Measurements from ENCODE around the gene CYBA.

CYBA gene

DNA sequence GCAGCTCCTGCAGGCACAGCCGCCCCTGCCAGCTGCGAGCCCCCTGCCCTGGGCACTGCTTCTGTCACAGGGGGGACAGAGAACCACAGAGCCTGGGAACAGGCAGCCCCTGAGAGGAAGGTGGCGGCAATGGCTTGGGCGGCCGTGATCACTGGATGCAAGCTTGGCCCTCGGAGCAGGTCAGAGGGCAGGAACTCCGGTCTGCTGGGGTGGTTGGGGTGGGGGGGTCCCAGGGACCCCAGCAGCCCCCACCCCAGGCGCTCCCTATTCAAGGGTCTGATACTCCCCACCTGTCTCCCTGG, 1.9 kb upstream of the CYBA start:
- no peaks in the 10 kb centered on the region for H3K27me3 Mint-ChIP-seq
- peaks cover 65% of the 10 kb centered on the region for H3K36me3 Mint-ChIP-seq (ENCODE audit: insufficient read depth)
- H3K9me3 Mint-ChIP-seq: no peaks in the 10 kb centered on the region
- no peak for DNase-seq
- peak overlapping the region in 1 of 2 donors; percentile 19 for H3K4me3 Mint-ChIP-seq
- H3K27ac Mint-ChIP-seq: peak overlapping the region in 1 of 2 donors; percentile 79
- H3K4me1 Mint-ChIP-seq (ENCODE audit: low read depth in 2 of 2): peaks cover 13 to 23% of the 10 kb centered on the region in 2 donors
- ATAC-seq (replicated peaks): no peak

DNA sequence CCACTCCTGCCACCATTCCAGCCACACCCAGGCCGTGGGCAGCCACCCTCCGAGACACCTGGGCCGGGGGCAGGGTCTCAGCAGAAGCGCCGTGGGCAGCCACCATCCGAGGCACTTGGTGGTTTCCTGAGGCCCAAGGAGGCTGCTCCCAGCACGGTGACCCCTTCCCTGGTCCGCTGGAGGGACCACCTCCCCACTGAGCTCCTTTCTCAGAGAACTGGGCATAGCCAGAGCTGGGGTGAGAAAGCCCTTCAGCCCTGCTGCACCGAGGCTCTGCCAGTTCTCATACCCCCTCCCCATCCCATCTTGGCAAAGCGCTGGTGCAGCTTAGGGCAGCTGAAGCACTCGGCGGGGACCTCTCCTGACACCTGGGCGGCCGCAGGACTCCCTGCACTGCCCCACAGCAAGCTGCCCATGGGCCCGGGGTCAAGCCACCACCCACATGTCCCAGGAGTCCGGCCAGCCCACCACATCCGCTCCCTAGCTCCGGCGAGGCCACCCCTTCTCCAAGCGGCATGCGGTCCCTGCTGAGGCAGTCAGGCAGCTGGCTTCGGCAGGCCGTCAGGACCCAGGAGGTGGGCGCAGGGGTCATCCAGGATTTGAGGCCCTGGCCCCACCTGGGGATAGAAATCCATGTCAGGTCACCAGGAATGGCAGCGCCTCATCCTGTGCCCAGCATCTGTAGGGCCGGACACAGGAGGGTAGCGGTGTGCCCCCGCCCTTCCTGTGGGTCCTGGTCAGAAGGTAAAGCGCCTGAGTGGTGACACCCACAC, 1.3 kb upstream of the CYBA start:
- Mint-ChIP-seq H3K4me1 (ENCODE audit: low read depth in 2 of 2) (peaks cover 13 to 23% of the 10 kb centered on the region in 2 donors), H3K4me3 (peak overlapping the region; percentile 89), H3K9me3 (no peaks in the 10 kb centered on the region), H3K27ac (peak overlapping the region; percentile 92 to 97), H3K27me3 (no peaks in the 10 kb centered on the region), H3K36me3 (ENCODE audit: insufficient read depth) (peaks cover 66% of the 10 kb centered on the region)
- DNase-seq: no peak
- ATAC-seq (replicated peaks): no peak

DNA sequence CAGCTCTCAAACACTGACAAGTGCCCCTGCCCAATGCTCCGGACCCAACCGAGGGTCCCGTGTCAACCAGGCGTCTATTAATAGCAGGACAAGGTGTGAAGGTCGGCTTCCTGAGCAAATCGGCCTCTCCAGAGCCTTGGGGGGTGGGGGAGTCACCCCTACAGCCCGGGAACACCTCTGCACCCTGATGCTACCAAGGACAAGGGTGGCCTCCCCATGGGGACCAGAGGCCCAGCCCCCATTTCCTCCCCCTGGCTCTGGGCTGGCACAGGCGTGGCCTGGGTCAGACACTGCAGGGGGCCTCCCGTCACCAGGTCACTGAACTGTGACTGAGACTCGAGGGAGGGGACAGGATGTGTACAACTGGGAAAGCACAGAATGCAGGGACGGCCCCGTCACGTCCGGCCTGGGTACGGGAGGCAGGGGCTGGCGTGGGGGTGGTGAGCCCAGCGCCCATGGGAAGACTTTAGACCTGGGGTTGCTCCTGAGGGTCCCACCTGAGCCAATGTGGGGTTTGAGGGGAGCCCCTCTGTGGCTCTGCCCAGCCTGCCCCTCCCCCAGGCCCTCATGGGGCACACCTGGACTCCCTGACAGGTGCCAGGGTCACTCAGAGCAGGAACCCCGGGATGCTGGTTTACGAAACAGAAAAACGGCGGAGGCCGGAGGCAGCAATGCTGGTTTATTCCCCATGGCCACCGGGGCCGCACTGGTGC, 579 bp upstream of the CYBA start:
- peak; percentile 76 for ATAC-seq (replicated peaks)
- peak overlapping the region; percentile 89 for H3K4me3 Mint-ChIP-seq
- peaks cover 13 to 23% of the 10 kb centered on the region in 2 donors for H3K4me1 Mint-ChIP-seq (ENCODE audit: low read depth in 2 of 2)

DNA sequence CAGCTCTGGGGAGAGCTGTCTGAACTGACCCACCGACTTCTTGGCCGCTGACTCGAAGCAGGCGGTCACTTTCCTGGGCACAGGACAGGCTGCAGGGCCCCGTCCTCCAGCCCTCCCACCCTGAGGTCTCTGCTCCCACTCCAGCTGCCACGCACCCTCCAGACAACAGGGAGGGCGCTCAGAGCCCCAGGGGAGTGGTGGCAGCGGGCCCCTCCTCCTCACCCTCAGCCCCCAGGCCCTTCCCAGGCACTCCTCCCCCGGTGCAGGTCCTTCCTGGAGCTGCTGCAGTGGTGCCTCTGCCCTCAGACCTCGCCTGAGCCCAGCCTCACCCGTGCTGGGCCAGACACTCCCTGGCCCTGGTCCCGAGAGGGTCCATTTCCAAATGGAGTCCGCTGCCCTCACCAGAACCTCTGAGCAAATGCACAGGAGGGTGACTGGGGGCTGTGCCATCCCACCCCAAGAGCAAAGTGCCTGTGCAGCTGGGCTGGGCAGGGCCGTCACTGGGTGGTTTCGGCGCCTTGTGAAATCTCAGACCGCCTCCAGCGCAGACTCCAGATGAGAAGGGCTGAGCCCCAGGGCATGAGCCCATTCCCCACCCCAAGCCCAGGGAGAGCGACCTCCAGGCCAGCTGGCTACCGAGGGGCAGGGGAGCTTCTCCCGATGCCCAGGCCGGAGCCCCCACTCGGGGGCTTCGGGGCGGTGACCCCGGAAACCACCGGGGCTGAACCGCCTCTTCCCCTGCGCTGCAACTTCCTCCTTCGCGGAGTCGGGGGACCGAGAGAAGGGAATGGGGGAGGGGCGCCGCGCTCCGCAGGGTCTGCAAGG, 717 bp downstream of the CYBA start:
- Mint-ChIP-seq H3K27me3 (no peaks in the 10 kb centered on the region), H3K4me3 (peak overlapping the region; percentile 89), H3K9me3 (no peaks in the 10 kb centered on the region), H3K36me3 (ENCODE audit: insufficient read depth) (peaks cover 69% of the 10 kb centered on the region), H3K27ac (peak overlapping the region; percentile 92 to 97), H3K4me1 (ENCODE audit: low read depth in 2 of 2) (peaks cover 15 to 25% of the 10 kb centered on the region in 2 donors)
- ATAC-seq (replicated peaks): peak; percentile 22
- DNase-seq: peak; percentile 45 to 52 (median 51)

More for the DNA sequence above, 579 bp upstream of the CYBA start:
- no peaks in the 10 kb centered on the region for H3K9me3 Mint-ChIP-seq
- peak; percentile 75 to 81 (median 80) for DNase-seq
- no peaks in the 10 kb centered on the region for H3K27me3 Mint-ChIP-seq
- peaks cover 70% of the 10 kb centered on the region for H3K36me3 Mint-ChIP-seq (ENCODE audit: insufficient read depth)
- H3K27ac Mint-ChIP-seq: peak overlapping the region; percentile 92 to 97

DNA sequence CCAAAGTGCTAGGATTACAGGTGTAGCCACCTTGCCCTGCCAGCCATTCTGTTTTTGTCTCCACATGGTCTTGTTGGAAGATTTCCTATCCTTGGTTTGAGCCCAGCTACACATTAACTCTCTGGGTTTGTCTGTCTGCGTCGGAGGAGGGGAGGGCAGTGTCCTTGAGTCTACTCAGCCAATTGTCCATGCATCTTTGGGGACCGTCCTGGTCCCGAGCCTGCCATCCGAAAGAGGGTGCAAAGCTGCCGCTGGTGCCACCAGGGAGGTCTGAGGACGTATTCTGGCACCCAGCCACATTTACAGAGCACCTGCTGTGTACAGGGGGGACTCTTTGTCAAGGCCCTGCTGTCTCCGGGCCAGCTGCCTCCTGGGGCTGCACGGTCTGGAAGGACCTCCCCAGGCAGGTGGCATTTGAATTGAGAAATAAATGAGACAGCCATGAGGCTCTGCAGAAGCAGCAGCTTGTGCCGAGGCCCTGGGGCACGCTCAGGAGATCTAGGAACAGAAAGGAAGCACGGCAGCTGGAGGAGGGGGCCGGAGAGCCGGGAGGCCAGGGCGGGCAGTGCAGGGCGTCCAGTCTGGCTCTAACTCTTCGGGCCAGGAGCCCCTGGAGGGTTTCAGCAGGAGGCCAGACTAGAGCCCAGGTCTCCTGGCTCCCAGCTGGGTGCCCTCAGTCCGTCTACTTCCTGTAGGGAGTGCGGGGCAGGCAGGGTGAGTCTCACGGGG, 1.5 kb downstream of the CYBA start:
- Mint-ChIP-seq H3K27me3 (no peaks in the 10 kb centered on the region), H3K4me1 (ENCODE audit: low read depth in 2 of 2) (peaks cover 23 to 24% of the 10 kb centered on the region in 2 donors), H3K27ac (peak overlapping the region; percentile 41 to 97), H3K36me3 (ENCODE audit: insufficient read depth) (peaks cover 69% of the 10 kb centered on the region), H3K9me3 (no peaks in the 10 kb centered on the region), H3K4me3 (peak overlapping the region; percentile 89)
- DNase-seq (no peak), ATAC-seq (replicated peaks) (no peak)

DNA sequence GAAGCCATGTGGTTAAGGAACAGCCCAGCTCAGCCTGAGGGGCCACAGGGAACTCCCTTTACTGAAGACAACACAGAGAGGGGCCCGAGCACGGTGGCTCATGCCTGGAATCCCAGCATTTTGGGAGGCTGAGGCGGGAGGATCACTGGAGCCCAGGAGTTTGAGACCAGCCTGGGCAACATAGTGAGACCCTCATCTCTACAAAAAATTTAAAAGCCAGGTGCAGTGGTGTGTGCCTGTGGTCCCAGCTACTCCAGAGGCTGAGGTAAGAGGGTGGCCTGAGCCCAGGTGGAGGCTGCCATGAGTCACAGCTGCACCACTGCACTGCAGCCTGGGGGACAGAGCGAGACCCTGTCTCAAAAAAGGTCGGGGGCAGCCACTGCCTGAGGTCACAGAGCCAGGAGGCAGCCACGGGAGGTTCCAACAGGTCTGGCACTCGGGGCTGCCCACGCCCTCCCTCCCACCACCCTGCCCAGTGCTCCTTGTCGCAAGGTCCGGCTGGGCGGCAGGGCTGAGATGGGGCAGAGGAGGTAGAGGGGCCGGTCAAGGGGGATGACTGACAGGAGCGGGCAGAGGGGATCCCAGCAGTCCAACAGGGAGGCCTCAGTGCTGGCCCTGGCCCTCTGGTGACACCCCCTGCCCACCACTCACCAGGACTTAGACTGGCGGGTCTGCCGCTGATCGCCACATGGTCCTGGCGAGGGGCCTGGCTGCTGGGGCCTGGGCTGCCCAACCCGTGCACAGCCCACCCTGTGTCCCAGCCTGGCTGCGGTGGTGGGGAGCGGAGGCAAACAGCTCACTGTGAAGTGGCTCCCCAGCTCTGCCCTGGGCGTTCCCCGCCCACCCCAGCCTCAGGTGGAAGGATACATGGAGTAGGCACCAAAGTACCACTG, 3.4 kb downstream of the CYBA start:
- no peaks in the 10 kb centered on the region for H3K9me3 Mint-ChIP-seq
- peaks cover 20 to 24% of the 10 kb centered on the region in 2 donors for H3K4me1 Mint-ChIP-seq (ENCODE audit: low read depth in 2 of 2)
- peak overlapping the region in 1 of 2 donors; percentile 77 for H3K27ac Mint-ChIP-seq
- H3K36me3 Mint-ChIP-seq (ENCODE audit: insufficient read depth): peaks cover 69% of the 10 kb centered on the region
- DNase-seq: no peak
- no peak overlapping the region for H3K4me3 Mint-ChIP-seq
- ATAC-seq (replicated peaks): no peak
- no peaks in the 10 kb centered on the region for H3K27me3 Mint-ChIP-seq

DNA sequence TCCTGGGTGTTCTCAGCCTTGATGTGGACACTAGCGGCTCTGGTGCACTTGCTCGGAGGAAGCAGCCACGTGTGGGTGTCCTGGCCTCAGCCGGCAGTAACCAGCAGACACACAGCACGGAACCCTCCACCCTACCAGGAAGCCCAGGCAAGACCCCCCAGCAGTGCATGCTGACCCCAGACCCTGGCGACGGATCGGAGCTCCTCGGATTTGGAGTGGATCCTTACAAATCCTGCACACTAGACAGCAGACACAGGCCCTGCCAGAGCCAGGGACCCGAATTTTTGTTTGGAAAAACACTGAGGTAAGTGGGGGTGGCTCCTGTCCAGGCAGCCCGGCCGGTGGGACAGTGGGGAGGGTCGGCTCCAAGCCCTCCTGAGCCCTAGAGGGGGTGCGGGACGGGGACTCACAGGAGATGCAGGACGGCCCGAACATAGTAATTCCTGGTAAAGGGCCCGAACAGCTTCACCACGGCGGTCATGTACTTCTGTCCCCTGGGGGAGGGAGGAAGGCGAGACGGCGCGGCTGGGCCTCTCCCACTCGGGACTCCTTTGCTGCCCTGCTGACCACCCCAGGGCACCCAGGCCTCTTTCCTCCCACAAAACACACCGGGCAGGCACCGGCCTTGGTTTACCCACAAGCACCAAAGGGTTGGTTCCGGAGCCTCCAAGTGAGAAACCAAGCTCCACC, 4.4 kb downstream of the CYBA start:
- Mint-ChIP-seq H3K9me3 (no peaks in the 10 kb centered on the region), H3K27ac (peak overlapping the region in 1 of 2 donors; percentile 77), H3K36me3 (ENCODE audit: insufficient read depth) (peaks cover 78% of the 10 kb centered on the region), H3K27me3 (no peaks in the 10 kb centered on the region), H3K4me3 (no peak overlapping the region), H3K4me1 (ENCODE audit: low read depth in 2 of 2) (peaks cover 25 to 29% of the 10 kb centered on the region in 2 donors)
- DNase-seq (no peak), ATAC-seq (replicated peaks) (no peak)

DNA sequence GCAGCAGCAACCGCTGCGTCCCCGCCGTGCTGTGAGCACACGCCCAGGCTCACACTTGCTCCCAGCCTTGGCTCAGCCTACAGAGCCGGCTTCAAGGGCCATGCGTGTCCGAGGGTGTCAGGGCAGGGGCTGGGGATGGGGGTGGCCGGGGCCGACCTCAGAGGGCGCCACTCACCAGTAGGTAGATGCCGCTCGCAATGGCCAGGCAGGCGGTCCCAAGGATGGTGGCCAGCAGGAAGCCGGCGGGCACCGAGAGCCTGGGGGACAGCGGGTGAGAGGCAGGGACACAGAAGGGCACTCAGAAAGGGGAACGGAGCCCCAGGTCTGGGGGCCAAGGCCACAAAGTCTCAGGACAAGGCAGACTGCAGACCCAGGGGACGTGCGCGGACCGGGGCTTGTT, 4.9 kb downstream of the CYBA start:
- H3K27me3 Mint-ChIP-seq: no peaks in the 10 kb centered on the region
- H3K27ac Mint-ChIP-seq: no peak overlapping the region
- no peak for ATAC-seq (replicated peaks)
- H3K9me3 Mint-ChIP-seq: no peaks in the 10 kb centered on the region
- H3K4me1 Mint-ChIP-seq (ENCODE audit: low read depth in 2 of 2): peaks cover 21 to 24% of the 10 kb centered on the region in 2 donors
- DNase-seq: no peak
- peaks cover 77% of the 10 kb centered on the region for H3K36me3 Mint-ChIP-seq (ENCODE audit: insufficient read depth)
- no peak overlapping the region for H3K4me3 Mint-ChIP-seq

DNA sequence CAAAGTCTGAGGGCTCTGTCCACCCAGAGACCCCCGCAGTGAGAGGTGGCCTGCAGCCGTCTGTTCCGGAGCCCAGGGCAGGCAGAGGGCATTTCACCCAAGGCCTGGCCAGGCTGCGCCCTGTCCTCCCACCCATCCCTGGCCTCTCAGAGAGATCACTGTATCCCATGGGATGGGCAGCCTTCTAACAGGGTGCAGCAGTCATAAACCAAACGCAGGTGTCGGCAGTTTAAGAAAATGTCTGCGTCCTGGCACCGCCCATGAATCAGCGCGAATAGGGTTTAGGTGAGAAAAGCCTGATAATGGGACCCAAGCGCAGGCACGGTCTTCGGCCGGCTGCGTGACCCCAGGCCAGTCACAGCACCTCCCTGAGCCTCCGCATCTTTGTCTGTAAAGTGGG, 5.4 kb downstream of the CYBA start:
- DNase-seq (no peak), ATAC-seq (replicated peaks) (no peak)
- Mint-ChIP-seq H3K9me3 (no peaks in the 10 kb centered on the region), H3K27ac (peak overlapping the region; percentile 58 to 80), H3K27me3 (peaks cover 0 to 2% of the 10 kb centered on the region in 2 donors), H3K4me3 (no peak overlapping the region), H3K4me1 (ENCODE audit: low read depth in 2 of 2) (peaks cover 24 to 27% of the 10 kb centered on the region in 2 donors), H3K36me3 (ENCODE audit: insufficient read depth) (peaks cover 75% of the 10 kb centered on the region)

DNA sequence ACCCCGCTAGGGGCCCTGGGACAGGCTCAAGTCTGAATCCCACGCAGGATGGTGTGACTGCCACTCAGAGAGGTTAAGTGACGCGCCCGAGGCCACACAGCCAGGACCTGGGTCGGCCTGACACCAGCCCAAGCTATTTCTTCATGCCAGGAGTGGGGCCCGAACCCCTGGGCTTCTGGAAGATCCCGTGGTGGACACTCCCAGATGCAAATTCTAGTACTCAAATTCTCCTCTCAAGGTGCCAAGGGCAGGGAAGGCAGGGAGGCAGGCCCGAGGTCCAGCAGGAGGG, 7.3 kb downstream of the CYBA start:
- peaks cover 0 to 9% of the 10 kb centered on the region in 2 donors for H3K27me3 Mint-ChIP-seq
- H3K36me3 Mint-ChIP-seq (ENCODE audit: insufficient read depth): peaks cover 63% of the 10 kb centered on the region
- peak overlapping the region in 1 of 2 donors; percentile 13 for H3K27ac Mint-ChIP-seq
- no peak overlapping the region for H3K4me3 Mint-ChIP-seq
- DNase-seq (no peak), ATAC-seq (replicated peaks) (no peak)
- no peaks in the 10 kb centered on the region for H3K9me3 Mint-ChIP-seq
- H3K4me1 Mint-ChIP-seq (ENCODE audit: low read depth in 2 of 2): peaks cover 23 to 26% of the 10 kb centered on the region in 2 donors

DNA sequence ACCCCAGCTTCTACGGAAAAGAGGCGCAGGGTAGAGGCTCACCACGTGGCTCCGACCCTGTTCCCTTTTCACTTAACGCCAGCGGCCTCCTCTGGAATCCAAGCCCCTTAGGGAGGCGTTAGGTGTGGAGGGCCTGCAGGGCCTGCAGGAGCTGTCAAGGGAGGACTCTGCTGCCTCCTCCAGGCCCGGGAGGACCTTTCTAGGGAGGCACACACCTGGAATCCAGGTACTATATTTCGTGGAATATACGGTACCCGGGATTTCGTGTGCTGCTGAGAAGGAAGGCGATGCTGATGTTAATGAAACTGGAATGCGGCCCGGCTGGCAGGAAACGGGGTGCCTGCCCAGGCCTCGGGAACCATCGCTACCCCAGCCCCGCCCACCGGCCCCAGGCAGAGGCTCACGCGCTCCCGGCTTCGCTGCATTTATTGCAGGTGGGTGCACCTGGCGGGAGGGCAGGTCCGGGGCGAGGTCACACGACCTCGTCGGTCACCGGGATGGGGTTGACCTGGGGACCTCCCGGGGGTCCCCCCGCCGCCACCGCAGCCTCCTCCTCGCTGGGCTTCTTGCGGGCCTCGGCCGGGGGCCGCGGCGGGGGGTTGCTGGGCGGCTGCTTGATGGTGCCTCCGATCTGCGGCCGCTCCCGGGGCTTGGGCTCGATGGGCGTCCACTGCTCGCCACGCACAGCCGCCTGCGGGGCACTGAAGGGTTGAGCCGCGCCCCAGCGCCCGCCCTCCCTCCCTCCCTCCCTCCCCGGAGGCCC, 7.8 kb downstream of the CYBA start:
- no peak overlapping the region for H3K4me3 Mint-ChIP-seq
- H3K9me3 Mint-ChIP-seq: no peaks in the 10 kb centered on the region
- H3K36me3 Mint-ChIP-seq (ENCODE audit: insufficient read depth): peaks cover 64% of the 10 kb centered on the region
- peaks cover 29% of the 10 kb centered on the region in 2 donors for H3K4me1 Mint-ChIP-seq (ENCODE audit: low read depth in 2 of 2)
- peaks cover 0 to 9% of the 10 kb centered on the region in 2 donors for H3K27me3 Mint-ChIP-seq
- no peak for ATAC-seq (replicated peaks)
- no peak for DNase-seq
- H3K27ac Mint-ChIP-seq: no peak overlapping the region

Data from effector memory CD8-positive, alpha-beta T cell (primary cell).